Measurements from ENCODE around the gene EPHB2.

- TF ChIP-seq POLR2A (IDR thresholded peaks at IDR 0.05) (no peak), CTCF (IDR thresholded peaks at IDR 0.05) (no peak), EP300 (IDR thresholded peaks at IDR 0.05) (no peak)
Measured at GRCh38 chr1:22877112-22877915, 166.7 kb downstream of the EPHB2 start.
